Activated CD8-positive, alpha-beta memory T cell treated with anti-CD3 and anti-CD28 coated beads, Interleukin-2, amount 50 U/mL, for 48 hours (primary cell): ENCODE results near the gene GARRE1.
"Not testable (repeated sequence)": the region's sequence is repeated elsewhere in the genome, so short reads cannot be mapped to it uniquely, and the experiment has no call there.

Source experiments
- DNase-seq: peaks from one replicate; pipeline ENCODE4 v3.0.0-alpha.2; 2020

The GARRE1 gene

DNA sequence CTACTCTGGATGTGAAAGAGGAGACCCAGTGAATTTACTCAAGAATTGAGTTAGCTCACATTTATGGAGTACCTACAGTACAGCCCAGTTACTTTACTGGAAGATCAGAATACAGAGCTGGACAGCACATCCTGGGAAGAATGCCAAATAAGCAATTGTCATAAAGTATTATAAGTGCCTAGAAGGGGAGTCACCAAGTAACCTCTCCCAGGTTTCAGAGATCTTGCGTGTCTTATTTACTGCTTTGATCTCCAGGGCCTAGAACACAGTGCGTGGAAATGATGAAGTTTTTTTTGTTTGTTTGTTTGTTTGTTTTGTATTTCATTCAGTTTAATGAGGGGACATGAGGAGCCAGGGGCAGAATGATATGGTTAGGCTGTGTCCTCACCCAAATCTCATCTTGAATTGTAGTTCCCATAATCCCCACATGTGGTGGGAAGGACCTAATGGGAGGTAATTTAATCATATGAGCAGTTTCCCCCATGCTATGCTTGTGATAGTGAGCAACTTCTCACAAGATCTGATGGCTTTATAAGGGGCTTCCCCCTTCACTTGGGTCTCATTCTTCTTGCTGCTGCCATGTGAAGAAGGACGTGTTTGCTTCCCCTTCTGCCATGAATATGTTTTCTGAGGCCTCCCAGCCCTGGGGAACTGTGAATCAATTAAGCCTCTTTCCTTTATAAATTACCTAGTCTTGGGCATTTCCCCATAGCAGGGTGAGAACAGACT lies 5.2 kb downstream of the GARRE1 start:
- DNase-seq, result no peak

DNA sequence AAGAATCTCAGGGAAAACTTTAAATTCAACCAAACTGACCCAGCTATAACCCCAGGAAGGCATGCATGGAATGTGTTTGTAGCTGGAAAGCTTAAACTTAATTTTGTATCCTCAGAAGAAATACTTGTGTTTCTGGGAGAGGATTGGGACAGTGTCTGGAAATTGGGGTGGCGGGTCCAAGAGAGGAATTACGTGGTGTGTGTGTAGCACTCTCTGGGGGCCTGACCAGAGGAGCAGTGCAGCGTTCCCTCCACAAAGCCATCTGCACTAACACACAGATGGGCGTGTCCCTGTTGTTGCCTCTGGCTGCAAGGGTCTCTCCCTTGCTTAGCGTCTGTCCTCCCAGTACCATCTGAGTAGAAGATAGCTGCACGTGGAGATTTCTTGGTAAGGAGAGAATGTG lies 6.4 kb downstream of the GARRE1 start:
- DNase-seq, result no peak

DNA sequence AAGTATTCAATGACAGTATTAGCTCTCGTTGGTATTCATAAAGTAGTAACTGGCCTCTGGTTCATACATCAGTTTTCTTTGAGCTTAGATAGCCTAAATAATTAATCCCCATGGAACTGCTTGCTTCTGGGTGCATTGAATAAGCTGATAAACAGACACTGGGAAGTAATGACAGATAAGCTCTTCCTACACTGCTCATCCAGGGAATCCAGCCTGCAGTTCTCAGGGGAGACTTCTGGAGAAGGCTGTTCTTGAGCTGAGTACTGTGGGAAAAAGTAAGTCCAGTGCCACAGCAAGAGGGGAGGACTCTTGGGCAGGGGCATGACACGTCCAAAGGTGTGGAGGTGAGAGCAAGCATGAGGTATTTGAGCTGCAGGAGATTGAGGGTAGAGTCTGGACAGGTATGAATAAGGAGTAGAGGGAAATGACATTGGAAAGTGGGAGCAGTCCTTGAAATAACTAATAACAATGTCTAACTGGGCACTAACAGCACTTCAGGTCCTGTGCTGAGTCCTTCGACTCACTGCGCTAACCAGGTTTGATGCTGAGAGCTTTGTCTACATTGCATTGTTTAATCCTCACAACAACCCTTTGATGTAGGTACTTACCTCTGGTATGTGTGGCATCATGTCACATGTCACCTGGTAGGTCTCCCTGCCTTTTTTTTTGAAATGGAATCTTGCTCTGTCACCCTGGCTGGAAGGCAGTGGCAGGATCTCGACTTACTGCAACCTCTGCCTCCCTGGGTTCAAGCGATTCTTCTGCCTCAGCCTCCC lies 7.2 kb downstream of the GARRE1 start:
- no peak for DNase-seq

DNA sequence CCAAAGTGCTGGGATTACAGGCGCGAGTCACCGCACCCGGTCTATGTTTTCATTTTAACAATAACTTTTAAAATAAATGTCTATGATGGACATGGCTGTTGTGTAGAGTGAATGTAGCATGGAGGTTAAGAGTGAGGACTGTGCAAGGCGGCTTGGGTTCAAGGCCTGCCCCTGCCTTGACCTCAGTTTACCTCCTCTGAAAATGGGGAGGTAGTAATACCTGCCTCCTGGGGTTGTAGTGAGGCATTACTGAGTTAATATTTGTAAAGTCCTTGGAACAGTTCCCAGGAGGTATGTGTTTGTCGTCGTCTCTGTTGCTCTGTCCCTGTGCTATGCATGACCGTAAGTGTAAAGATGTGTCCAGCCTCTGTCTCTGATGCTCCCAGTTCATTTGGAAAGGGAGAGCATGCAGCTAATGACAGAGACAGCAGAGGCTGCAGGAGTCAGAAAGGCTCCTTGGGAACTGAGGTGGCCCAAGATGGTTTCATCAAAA lies 9.4 kb downstream of the GARRE1 start:
- no peak for DNase-seq

DNA sequence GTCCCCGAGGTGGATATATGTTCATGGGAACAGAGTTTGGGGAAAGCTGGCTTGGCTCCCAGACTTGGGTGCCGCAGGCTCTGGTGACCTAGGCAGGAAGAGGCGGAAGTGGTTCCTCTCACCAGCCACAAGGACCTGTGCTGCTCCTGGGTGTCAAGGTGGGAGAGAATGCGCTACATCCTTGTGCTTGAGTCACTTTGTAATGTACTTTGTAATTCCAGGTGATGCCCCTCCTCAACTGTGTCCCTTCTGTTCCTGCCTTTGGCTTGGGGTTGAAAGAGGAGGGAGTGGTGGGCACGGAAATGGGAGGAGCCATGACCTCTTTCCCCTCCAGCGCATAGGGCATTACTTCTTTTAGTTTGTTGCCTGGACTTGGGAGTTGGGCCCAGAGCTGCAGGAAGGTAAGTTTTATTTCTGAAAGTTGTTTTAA lies 10.9 kb downstream of the GARRE1 start:
- DNase-seq, result no peak

DNA sequence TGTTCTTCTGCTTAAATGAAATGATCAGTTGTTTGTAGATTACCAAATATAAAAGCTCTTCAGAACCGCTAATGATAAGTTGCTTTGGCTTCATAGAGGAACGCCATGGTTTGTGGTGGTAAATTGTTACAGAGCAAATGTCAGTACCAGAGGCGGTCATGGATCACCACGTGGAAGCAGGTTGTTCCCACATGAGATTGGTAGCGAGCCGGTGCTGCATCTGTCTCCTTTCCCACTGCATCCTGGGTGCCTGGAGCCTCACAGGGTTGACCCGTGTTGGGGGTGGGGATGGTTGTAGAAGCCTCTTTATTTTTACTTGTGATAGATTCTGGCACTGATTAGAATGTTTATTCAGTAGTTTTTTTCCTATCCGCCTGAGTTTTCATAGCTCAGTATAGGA lies 14.7 kb downstream of the GARRE1 start:
- no peak for DNase-seq

DNA sequence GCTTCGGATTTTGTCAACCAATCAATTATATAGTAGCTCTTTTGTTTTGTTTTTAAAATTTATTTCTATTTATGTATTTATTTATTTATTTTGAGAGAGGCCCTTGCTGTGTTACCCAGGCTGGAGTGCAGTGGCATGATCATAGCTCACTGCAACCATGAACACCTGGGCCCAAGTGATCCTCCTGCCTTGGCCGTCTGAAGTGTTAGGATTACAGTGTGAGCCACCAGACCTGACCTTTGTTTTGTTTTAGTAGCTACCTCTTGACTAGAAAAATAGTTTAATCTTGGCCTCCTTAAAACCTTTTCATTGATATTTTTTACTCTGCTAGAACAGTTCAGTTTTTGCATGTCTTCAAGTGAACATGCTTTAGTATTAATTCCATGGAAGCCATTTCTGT lies 15.1 kb downstream of the GARRE1 start:
- DNase-seq, result no peak

DNA sequence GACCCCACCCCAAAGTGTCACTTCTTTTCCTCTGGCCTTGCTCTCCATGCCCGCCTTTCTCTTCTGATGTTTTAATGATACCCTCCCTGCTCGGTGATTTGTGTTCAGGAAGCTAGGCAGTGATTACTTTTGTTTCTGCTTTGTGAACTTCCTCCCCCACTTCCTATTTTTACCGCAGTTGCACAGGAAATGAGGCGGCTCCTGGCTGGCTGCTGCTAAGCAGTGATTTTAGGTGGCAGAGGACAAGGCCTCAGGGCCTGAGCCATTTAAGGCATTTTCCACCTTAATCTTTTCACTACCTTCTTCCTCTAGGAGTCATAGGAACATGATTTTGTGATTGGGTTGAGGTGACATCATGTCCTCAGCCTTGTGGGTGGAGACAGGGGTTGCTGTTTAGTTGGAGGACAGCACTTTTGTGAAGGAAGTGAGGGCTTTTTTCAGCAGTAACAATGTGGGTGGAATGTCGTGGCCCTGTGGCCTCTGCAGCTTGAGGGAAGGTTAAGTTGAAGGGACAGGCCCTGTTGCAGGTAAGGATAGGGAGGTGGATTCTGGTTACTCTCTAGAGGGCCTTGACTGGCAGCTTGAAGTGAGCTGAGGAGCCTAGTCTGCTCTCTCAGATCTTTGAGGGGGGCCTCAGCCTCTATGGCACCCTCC lies 15.7 kb downstream of the GARRE1 start:
- DNase-seq, result peak; percentile 67

DNA sequence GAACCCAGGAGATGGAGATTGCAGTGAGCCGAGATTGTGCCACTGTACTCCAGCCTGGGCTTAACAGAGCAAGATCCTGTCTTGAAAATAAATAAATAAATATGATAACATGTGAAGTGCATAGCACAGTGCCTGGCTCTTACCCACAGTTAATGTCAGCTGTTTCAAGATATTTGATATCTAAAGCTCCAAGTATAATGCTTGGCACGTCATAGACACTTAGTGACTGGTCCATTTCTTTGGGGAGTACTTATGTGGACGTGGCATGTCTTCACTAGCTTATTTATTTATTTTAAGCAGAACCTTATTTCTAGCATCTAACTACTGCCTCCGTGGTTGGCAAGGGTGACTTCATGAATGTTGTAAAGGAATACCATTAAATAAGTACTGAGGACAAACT lies 18.8 kb downstream of the GARRE1 start:
- no peak for DNase-seq

DNA sequence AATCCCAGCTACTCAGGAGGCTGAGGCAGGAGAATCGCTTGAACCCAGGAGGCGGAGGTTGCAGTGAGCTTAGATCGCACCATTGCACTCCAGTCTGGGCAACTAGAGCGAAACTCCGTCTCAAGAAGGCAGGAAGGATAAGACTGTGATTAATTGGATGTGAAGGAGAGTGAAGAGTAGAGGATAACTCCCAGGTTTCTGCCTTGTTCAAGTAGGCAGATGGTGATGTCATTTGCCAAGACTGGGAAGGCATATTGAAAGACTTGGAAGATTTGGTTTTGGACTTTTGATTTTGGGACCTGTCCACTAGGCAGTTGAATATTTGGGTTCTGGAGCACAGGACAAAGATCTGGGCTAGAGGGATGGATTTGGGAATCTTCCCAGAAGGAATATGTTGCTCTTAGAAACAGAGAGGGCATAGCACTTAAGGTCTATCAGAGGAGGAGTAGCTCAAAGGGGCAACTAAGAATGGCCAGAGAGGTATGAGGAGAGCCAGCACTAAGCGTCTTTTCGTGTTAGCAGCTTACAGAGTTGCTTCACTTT lies 20.0 kb downstream of the GARRE1 start:
- DNase-seq, result no peak

DNA sequence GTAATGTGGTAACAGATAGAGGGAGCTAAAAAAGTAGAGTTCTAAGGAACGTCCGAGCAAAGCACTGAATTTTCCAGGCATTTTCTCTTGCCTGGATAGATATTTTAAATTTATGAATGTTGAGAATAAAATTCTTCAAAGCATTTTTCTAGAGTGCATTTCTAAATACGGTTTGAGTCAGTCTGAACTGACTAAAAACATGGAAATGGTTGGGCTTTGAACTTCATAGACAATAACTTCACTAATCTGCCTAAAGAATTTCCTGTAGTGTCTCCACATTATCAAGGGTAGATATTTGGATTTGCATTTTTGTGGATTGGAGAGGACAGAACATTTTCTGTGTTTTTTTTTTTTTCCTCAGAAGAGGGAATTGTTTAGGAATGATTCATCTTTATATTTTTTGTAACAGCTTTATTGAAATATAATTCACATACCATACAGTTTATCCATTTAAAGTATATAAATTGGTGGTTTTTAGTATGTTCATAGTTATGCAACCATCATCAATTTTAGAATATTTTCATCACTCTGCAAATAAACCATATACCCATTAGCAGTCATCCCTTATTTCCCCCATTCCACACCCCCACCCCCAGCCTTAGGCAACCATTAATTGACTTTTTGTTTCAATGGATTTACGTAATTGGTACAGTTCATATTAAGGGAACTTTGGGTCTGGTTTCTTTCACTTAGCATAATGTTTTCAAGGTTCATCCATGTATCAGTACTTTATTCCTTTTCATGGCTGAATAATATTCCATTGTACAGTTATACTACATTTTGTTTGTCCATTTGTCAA lies 20.7 kb downstream of the GARRE1 start:
- no peak for DNase-seq

DNA sequence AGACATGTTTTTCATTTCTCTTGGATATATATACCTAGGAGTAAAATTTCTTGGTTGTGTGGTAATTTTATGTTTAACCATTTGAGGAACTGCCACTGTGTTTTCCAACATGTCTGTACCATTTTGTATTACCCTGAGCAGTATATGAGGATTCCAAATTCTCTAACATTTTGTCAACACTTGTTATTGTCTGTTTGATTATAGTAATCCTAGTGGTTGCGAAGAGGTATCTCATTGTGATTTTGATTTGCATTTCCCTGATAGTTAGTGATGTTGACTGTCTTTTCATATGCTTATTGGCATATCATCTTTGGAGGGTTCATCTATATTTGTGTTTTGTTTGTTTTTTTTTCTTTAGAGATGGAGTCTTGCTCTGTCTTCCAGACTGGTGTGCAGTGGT lies 21.4 kb downstream of the GARRE1 start:
- no peak for DNase-seq

DNA sequence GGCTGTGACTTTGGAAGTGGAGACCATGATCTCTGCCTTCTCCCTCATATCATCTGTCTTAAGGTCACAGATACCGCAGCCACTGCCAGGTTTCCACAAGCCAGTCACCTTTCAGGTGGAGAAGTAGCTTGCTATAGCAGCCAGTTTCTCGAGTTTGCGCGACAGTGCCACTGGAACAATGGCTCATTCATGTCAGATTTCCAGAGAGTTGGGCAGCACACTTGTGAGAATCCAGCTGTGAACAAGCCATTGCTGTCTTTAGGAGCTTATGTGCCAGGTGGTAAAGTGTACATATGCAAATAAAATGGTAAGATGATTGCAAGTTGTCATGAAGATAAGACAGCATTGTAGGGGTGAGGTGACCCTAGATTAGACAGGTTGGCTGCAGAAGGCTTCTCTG lies 22.3 kb downstream of the GARRE1 start:
- no peak for DNase-seq

DNA sequence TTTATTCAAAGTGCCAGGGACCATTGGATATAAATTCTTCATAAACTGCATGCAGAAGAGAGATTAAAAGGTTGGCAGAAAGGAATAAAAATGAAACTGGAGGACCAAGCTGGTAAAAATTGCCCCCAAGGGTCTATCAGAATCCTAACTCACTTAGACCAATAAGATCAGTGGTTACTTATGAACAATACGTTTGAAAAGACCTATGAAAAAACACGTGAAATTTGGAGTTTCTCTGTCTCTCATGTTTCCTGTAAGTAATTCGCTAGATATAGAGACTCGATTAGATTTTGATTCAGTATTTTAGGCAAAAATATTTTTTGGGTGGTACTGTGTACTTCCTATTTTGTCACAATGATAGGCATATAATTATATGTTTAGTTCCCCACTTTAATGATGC lies 22.9 kb downstream of the GARRE1 start:
- DNase-seq, result no peak

DNA sequence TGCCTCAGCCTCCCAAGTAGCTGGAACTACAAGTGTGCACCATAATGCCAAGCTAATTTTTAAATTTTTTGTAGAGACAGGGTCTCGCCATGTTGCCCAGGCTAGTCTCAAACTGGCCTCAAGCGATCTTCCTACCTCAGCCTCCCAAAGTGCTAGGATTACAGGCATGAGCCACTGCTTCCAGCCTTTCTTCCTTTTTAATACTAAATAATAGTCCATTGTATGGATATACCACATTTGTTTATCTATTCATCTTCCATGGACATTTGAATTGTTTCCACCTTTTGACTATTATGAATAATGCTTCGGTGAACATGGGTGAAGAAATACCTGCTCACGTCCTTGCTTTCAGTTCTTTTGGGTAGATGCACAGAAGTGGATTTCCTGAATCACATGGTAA lies 24.4 kb downstream of the GARRE1 start:
- no peak for DNase-seq

DNA sequence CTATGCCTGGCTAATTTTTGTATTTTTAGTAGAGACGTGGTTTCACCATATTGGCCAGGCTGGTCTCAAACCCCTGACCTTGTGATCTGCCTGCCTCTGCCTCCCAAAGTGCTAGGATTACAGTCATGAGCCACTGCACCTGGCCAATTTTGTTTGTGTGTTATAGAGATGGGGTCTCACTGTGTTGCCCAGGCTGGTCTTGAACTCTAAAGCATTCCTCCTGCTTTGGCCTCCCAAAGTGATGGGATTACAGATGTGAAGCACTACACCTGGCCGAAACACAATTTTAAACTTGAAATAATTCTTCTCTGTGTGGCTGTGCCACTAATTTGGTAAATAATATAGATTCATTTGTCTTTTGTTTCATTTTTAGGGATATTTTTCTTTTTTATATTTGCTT lies 27.1 kb downstream of the GARRE1 start:
- DNase-seq, result not testable (repeated sequence)

DNA sequence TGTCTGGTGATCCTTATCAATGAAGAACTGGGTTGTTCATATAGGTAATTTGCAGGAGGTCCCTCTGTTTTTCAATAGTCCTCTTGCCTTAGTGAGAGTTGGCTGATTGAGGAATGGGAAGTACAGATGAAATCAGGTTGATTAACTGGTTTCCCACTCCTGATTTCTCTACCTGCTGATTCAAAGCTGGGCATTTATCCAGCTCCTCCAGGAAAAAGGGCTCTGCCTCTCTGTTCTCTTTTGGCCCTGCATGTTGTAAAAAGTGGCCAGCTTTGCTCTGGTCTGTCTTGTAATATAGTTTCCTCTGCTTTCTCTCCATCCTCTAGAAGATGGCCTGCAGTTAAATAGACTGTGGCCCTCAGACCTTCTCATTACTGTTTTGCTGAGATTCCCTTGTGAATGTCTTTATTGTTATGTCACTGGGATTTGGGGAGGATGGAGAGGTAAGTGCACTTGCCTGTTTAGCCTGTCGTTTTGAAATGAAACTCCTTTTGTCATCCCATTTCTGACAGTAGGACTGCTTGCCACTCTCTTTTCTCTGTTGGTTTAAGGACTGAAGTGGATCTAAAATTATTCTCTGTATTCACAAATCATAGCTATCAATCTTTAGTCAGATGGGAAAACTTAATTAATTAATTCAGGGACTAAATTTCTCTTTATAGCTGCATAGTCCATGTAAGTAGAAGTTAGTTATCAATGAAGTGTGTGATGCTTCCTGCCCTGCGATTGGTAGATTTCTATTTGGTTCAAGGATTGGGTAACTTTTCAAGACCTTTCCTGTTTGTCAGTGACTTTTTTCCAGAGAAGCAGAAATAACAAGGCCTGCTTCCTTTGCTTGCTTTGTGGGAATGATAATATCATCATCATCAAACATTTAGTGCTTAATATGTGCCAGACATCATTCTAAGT lies 28.5 kb downstream of the GARRE1 start:
- no peak for DNase-seq

DNA sequence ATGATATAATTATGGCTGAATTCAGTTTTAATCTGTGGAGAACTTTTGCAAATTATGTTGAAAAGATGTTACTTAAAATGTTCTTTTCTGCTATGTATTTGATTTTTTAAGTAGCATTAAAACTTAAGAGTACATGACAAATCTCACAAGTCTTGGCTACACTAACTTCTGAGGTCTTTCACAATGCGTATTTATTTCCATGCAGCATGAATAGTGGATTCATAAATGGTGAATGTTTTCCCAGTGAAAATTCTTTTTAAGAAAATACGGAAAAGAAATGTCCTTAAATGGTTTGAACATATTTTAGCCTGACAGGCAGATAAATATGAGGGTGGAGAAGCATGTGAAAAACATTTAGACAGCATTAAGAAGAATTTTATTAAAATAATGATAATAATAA lies 30.2 kb downstream of the GARRE1 start:
- no peak for DNase-seq

DNA sequence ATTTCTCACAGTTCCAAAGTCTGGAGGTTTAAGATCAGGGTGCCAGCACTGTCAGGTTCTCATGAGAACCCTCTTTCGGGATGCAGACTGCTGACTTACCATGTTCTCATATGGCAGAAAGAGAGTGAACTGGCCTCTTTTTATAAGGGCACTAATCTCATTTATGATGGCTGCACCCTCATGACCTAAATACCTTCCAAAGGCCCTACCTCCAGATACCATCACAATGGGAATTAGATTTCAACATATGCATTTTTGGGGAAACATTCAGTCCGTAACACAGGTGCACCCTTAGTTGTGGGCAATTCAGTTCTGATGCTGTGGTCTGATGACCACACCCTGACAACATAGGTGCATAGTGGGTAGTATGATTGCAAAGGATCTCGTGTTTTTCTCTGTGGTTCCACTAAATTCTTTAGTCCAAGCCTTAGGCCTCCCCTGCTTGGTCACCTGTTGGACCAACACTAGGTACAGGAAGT lies 33.3 kb downstream of the GARRE1 start:
- DNase-seq, result no peak

DNA sequence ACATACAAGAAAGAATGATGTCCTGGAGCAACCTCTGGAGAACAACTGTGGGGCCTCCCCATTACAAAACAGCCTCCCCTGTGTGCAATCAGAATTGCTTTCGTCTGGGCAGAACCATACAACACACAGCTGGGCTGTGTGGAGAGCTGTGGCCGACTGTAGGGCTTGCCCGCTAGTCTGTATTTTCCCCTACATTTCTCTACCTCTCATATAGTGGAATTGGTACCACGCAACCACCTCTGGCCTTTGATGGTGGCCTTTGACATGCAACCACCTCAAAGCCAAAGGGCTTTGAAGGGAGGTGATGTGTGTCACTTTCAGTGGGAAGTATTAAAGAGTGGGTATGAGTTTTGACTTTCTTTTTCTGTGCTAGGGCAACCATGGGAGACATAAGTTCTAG lies 34.0 kb downstream of the GARRE1 start:
- DNase-seq, result no peak

DNA sequence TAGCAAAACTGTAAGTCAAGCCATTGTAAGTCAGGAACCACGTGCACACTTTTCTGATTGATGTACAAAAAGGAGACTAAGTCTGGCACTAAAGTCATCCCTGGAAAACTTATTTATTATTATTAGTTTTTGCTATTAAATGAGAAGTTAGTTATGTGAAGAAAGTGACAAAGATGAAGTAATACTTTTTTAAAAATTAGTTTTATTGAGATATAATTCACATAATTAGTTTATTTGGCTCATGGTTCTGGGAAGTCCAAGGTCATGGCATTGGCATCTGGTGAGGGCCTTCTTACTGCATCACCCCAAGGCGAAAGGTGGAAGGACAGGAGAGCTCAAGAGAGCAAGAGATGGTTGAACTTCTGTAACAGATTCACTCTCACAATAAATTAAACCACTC lies 36.9 kb downstream of the GARRE1 start:
- no peak for DNase-seq

DNA sequence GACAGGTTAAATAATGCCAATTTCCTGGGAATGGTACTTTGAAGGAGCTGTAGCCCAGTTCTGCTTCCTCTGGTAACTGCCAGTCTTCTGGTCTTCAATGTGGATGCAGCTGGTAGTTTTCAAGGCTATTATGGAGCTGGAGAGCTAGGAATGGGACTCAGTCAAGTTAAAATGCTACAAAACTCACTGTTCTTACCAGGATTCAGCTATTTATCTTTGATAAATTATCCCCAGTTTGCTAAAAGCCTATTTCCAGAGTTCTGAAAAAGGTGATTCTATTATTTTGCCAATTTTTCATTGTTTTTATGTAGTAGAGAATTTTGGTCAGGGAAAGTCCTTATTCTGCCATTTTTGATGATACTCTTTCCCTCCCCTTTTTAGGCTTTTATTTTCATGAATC lies 40.7 kb downstream of the GARRE1 start:
- DNase-seq, result no peak
